ENCODE measurements around the gene PVALEF. TPM values are rescaled to one million over a fixed set of nuclear protein-coding genes. Genes with fewer than 3 reads are reported as not detected.
A peak's percentile ranks its signal among the peaks of the same experiment; 100 is the strongest.
"Not testable (repeated sequence)": the region's sequence is repeated elsewhere in the genome, so short reads cannot be mapped to it uniquely, and the experiment has no call there.

Gene PVALEF
- polyA plus RNA-seq, 12 donors: 0.12 to 2.6 (median 0.47) TPM; not detected in 3

GRCh38 chr17:81218459-81218858 lies 53.2 kb downstream of the PVALEF start:
- DNase-seq: no peak

DNA sequence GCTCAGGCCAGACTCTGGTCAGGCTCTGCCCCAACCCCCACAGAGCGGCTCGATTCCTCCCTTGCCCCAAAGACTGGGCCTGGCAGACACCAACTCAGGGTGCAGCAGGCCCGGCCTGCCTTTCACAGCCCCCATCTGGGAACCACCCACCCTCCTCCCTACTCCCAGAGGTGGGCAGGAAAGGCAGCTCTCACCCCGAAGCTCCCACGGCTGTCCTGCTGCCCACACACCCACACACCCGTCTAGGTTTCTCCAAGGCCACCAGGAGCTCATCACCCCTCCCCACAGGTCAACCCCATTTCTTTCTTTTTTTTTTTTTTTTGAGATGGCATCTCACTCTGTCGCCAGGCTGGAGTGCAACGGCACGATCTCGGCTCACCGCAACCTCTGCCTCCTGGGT lies 53.7 kb downstream of the PVALEF start:
- no peak for DNase-seq

- no peak for DNase-seq
Measured at GRCh38 chr17:81219476-81220180, 54.3 kb downstream of the PVALEF start.

DNA sequence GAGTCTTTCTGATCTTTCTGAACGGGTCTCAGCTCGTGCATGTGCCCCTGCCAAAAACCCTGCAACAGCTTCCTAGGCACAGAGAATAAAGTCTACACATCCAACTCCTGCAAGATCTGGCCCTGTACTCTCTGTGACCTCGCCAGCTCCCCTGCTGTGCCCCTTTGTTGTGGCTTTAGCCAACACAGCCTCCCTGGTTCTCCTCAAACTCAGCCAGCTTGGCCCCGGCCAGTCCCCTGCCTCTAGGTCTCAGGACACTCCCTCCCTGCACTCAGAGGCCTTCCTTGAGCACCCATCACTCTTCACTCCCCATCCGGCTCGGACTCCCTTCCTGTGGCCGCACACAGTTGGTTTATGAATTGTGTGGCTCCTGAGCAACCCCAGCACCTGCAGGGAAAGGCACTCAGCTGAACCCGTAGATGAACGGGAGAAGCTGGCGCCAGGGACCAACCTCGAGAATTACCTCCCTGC lies 56.1 kb downstream of the PVALEF start:
- DNase-seq: no peak

DNA sequence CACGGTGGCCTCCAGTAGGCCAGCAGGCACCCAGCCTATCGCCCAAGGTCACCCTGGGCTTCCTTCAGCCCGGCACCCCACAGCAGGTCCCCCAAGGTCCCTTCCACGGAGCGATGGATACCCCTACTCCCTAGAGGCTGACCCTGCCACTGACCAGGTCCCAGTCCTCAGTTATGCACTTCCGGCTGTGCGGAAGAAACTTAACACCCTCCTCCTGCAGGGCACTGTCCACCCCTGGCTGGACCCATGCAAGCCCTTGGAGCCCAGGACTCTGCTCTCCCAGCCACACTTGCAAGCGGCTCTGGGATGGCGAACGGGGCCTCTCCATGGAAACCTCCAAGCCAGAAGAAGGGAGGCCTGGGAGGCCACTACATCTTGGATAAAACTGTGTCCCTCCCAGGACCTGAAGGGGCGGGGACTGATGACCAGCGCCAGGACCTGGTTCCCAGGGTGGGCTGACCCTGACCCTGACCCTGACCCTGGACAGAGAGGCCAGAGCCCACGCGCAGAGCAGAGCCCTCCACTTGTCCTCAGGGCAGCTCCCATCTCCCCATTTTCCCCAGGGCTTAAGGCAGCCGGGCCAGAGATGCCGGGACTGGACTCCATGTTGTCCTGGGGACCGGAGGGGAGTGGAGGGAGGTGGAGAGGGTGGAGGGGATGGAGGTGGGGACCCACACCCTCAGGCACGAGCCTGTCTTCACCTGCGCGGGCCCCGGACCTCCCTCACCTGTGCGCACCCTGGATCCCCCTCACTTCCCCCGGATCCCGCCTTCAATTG lies 56.7 kb downstream of the PVALEF start:
- no peak for DNase-seq

- no peak for DNase-seq
Measured at GRCh38 chr17:81222620-81222905, 57.3 kb downstream of the PVALEF start.

- DNase-seq: peak; percentile 97
Measured at GRCh38 chr17:81222906-81223761, 57.8 kb downstream of the PVALEF start, which contains the start of gene CEP131. CEP131 (minus strand) TSS chr17:81222965; CDS start chr17:81220056, 2,909 bp downstream.

GRCh38 chr17:81223762-81224130 lies 58.4 kb downstream of the PVALEF start:
- no peak for DNase-seq

DNA sequence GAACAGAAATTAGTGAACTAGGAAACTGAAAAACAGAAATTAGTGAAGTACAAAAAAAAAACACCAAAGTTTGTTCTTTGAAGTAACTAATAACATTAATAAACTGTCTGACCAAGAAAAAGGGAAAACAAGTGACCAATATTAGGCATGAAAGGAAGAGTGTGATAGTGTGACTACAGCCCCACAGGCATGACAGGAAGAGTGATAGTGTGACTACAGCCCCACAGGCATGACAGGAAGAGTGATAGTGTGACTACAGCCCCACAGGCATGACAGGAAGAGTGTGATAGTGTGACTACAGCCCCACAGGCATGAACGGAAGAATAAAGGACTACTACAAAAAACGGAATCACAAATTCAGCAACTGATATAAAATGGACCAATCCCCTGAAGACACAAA lies 62.3 kb downstream of the PVALEF start:
- DNase-seq: not testable (repeated sequence)

DNA sequence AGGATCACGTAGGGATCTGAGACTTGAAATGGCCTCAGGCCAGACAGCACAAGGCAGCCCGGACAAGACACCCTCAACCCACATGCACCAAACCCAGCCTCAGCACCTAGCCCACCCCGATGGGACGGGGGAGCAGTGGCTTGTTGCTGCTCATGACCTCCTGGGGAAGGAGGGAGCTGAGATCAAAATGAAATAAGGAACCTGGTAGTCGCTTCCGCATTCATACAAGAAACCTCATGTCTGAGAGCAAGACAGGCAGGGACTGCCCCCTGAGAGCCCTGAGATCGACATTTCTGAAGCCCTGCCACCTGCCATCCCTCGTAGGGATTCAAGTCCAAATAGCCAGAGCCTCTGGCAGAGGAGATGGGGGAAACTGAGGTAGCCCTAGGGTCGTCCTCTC lies 63.1 kb downstream of the PVALEF start:
- no peak for DNase-seq

GRCh38 chr17:81228834-81229665 lies 63.7 kb downstream of the PVALEF start:
- no peak for DNase-seq

- DNase-seq: no peak
Measured at GRCh38 chr17:81229666-81229920, 64.3 kb downstream of the PVALEF start.

- DNase-seq: no peak
Measured at GRCh38 chr17:81230043-81230820, 64.9 kb downstream of the PVALEF start.

GRCh38 chr17:81231121-81231645 lies 65.9 kb downstream of the PVALEF start:
- no peak for DNase-seq

GRCh38 chr17:81231766-81232581 lies 66.7 kb downstream of the PVALEF start:
- no peak for DNase-seq
